HG03060 (cell line): ENCODE data around the gene ANO10.
"Not testable (repeated sequence)": the region's sequence is repeated elsewhere in the genome, so short reads cannot be mapped to it uniquely, and the experiment has no call there.

Experiments used
- ATAC-seq: cut with Tn5 transposase; IDR thresholded peaks from one replicate; pipeline ENCODE4 v1.9.1; 2021; ENCODE audit warnings: low read depth, moderate number of reproducible peaks; ENCODE audit not compliant: unreplicated experiment

The ANO10 gene

DNA sequence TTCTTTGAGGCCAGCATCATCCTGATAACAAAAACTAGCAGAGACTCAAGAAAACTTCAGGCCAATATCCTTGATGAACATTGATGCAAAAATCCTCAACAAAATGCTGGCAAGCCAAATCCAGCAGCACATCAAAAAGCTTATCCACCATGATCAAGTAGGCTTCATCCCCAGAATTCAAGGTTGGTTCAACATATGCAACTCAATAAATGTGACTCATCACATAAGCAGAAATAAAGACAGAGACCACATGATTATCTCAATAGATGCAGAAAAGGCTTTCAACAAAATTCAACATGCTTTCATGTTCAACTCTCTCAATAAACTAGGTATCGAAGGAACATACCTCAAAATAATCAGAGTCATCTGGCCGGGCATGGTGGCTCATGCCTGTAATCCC is 265.8 kb downstream of the ANO10 start:
- not testable (repeated sequence) for ATAC-seq

DNA sequence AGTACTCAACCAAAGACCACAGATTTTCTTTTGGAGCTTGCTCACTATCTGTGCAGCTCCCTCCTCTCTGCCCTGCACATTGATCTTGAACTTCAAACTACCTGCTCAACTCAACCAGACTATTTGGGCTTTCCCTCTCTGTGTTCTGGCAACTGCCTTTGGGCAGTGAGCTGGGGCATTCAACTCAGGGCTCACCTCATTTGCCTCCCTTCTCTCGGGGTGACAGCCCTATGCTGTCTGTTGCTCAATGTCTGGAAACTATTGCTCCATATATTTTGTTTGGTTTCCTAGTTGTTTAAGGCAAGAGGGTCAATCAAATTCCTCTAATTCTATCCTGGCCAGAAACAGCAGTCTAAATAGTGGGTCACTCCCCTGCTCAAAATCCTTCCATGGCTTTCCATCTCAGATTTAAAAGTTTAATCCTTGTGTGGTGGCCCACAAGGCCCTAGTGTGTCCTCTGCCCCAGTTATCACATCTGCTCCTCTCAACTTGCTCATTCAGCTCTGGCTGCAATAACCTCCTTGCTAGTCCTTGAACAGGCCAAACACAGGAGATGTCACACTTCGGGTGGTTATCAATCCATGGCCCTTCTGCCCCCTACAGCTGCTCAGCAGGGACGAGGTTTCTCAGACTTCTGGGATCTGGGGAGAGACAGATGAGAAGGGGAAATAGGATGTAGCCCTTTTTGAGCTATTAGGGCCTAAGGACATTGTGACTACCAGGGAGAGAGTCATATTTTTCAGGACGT is 267.7 kb downstream of the ANO10 start:
- no peak for ATAC-seq

DNA sequence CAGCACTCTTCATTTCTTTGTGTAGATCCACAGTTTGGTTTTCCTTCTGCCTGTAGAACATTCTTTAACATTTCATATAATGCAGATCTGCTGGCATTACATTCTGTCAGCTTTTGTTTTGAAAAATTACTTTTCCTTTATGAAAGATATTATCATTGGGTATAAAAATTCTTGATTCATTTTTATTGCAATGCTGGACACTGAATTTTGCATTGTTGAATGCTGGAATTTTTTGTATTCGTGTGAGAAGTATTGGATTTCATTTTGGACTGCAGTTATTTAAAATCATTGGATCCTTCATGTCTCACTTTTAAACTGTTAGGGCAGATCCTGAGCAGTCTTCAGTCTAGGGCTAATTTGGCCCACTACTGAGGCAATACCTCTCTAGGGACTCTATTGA is 268.4 kb downstream of the ANO10 start:
- ATAC-seq, result no peak

DNA sequence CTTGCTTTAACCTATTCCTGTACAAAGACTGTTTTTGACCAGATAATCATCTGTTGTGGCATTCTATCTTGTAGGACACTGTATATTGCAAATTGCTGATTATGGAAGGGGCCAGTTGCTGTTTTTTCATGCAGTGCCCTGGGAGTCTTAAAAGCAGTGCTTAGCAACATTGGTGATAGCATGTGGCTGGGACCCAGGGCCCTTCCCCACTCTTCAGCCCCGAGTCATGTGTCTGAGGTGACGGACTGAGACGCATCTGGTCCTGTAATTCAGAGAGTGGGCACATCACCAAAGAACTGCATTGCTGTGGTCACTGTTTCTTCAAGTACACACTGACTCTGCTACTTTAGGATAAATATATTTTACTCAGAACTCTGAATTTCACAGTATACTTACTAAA is 272.1 kb downstream of the ANO10 start:
- no peak for ATAC-seq

DNA sequence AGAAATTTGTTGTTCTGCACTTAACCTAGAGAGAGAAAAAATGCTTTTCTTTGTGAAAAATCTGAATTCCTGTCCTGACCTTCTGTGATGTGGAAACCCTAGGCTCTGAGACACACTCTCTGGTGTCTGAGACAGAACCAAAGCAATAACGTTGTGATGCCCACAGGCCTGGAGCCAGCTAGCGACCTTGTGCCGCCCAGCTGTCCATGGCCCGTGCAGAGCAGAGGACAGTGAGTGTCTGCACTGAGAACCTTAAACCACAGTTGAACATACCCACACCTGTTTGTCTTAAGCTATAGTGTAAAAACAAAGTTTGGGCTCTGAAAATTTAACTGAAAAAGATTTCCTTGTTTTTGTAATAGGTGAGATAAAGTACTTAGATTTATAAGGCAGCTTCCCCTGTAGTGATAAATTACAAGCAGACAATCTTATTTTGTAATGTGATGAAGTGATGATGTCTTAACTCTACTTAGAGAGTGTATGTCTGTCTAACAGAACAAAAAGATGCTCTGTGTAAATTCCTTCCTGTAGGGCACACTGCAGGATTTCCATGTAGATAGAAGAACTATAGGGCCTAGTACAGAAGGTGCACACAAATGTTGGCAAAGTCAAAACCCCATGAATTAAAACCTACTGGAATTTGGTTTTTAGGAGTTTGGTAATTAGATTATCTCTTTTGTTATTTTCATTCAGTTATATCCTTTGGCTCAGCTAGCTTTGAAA is 272.8 kb downstream of the ANO10 start:
- ATAC-seq, result no peak

DNA sequence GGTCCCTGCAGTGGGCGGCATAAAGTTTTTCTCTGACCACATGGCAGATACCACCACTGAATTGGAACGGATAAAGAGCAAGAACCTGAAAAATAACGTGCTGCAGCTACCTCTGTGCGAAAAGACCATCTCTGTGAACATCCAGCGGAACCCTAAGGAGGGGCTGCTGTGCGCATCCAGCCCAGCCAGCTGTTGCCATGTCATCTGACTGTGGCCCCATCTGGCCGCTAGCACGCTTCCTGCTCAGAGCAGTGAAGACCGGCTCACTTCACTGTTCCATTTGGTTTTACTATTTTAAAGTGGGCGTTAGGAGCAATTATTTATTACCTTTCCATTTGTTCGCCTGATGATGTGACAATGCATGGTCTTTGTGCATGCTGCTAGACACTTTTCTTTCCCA is 273.5 kb downstream of the ANO10 start:
- ATAC-seq, result no peak

DNA sequence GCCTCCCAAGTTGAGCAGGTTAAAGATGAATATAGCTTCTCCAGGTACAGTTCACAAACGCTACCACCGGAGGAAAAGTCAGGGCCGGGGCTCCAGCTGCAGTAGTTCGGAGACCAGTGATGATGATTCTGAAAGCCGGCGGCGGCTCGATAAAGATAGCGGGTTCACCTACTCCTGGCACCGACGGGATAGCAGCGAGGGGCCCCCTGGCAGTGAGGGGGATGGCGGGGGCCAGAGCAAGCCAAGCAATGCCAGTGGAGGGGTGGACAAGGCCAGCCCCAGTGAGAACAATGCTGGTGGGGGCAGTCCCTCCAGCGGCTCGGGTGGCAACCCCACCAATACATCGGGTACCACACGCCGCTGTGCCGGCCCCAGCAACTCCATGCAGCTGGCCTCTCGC is 274.0 kb downstream of the ANO10 start:
- no peak for ATAC-seq

DNA sequence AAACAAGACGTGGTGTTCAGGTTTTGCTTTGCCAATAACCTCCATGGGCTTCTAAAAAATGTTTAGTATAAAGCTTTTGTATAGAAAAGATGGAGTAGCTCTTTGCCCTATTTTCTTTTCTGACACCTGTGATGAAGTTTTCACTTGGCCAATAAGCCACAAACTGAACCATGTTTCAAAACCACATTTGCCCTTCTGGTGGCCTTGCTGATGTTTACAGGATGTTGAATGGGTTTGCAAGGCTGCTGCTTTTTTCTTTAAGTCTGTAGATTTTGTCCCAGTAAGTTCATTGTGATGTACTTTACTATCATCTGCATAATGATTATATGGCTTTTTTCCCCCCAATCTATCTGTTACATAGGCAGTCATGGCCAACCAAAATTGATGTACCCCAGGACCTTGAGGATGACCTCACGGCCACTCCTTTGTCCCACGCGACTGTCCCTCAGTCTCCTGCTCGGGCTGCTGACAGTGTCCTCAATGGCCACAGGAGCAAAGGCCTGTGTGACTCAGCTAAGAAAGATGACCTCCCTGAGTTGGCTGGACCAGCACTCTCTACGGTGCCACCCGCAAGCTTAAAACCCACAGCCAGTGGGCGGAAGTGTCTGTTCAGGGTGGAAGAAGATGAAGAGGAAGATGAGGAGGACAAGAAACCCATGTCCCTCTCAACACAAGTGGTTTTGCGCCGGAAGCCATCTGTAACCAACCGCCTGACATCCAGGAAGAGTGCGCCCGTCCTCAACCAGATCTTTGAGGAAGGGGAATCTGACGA is 274.6 kb downstream of the ANO10 start:
- ATAC-seq, result no peak

DNA sequence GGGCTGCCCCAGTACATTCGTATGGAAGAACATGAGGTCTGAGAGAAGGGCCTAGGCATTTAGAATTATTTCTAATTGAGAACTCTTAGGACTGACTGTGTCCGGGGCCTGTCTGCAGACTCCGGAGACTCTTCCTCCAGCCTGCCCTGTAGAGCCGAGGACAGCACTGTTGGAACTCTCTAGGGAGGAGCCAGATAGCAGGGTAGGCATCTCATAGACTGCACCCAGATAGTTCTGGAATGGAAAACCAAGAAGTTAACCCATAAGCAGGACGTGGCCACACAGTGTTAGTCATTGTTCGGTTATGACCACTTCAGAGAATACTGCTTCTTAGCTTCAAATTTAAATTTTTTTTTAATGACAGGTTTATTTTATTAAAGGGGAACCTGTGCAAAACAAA is 275.9 kb downstream of the ANO10 start:
- ATAC-seq, result no peak

DNA sequence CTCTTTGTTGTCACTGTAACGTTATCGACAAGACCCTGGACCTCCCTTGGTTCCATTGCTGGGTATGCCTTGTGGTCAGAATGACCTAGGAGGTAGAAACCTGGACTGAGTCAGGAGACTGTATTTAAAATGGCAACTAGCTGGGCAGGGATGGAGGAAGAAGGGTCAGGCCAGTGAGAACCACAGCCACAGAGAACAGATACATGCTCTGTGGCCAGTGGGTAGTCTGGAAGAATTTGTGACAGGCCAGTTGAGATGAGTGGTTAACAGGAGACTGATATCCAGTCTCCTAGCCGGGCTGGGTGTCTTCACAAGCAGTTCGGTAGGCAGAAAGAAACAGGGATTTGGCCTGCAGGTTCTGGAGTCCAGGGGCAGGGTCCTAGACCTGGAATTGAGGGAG is 276.6 kb downstream of the ANO10 start:
- ATAC-seq, result no peak

DNA sequence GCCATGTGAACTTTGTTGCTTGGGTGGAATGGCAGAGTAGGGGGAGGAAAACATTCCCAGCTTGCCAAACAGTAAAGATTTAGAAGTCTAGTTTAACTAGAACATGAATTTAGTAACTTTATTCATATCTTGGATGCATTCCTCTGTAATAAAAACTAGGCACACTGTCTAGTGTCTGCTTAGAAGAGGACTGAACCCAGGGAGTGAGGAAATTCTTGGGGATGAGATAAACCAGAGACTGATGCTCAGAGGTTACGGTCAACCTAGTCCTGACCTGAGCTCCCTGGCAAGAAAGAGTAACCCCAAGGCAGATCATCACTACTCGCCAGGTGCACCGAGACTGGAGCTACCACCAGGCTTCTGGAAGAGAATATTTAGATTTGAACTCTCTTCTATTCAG is 277.3 kb downstream of the ANO10 start:
- ATAC-seq, result no peak

DNA sequence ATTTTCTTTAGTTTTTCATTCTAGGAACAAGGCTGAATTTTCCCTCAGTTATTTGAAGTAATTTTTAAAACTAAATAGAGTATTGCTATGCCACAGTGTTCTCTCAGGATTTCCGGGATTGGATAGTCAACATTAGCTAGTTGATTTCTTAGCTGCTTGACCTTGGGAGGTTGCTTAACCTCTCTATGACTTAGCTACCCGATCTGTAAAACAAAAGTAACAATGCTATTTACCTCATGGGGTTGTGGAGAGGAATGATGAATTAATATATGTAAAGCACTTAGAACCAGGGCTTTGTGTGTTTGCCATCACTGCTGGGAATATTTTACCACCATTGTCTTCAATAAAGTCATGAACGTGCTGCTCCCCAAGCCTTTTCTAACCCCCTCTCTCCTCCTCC is 278.0 kb downstream of the ANO10 start:
- no peak for ATAC-seq

DNA sequence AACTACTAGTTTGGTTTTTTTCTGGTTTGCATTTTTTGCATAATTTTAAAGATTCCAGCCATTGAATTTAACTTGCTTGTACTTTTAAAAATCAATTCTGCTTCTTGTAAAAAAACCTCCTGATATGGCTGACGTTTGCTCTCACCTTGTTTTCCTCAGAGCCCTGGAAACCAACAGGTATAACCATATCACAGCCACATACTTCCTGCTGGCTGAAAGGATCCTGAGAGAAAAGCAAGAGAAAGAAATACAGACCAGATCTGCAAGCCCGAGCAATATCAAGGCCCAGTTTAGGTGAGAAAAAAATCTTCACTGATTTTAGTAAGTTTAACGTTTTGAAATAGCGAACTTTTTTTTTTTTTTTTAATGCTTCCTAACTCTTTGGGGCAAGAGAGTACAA is 278.6 kb downstream of the ANO10 start:
- no peak for ATAC-seq

DNA sequence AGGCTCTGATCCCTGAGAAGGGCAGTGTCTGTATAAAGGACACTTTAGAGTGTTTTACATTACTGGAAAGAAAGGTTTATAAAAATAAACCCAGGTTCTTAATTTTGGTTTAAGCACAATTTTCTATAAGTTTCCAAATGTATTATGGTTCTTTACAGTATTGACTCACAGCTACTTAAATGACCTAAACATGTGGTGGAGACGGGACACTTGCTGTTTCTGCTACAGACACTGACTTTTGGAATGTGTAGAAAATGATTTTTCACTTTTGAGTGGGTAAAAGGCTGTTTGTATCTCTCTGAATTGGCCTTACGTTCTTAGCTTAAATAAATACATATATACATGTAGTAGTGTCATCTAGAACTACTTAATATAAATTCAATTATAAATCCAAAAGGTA is 280.0 kb downstream of the ANO10 start:
- ATAC-seq, result no peak

DNA sequence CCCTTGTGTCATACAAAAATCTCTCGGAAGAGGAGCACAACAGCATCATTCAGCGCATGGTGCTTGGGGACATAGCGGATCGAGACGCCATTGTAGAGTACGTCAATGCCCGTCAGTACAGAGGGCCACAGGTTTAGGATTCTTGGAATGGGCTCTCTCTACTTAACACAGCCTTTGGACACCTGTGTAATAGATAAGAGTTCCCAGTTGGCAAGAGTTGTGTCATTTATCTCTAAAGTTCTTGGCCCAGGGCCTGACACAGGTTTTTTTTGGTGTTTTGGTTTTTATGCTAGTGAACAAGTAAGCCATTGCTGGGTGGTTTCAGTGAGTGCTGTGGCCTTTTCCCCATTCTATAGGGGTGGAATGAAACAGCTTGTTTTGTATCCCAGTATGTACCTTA is 281.4 kb downstream of the ANO10 start:
- ATAC-seq, result no peak

DNA sequence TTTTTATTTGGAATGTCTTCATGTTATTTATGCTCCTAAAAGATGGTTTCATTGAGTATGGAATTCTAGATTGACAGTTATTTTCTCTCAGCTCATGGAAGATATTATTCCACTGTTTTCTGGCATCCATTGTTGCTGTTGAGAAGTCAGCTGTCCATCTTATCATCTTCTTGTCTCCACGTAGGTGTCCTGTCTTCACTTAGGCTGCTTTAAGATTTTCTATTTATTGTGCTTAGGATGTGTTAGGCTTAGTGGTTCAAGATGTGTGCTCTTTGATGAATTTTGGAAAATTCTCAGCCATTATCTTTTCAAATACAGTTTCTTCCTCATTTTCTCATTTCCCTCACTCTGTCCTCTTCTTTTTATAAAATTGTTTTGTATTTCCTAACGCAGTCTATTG is 283.5 kb downstream of the ANO10 start:
- ATAC-seq, result no peak

DNA sequence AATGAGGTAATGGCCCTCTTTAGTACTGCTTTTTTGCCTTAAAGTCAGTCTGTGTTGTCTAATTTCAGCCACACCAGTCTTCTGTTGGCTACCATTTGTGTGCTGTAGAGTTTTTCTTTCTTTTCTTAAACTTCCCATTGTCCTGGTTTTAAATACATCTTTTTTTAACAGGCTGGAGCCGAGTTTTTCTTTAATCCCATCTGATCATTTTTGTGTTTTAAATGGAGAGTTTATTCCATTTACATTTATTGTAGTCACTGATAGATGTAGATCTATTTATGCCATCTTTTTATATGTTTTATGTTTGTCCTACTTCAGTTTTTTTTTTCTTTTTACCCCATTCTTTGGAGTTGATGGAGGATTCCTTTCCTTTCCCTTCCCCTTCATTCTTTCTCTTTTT is 286.0 kb downstream of the ANO10 start:
- ATAC-seq, result no peak

DNA sequence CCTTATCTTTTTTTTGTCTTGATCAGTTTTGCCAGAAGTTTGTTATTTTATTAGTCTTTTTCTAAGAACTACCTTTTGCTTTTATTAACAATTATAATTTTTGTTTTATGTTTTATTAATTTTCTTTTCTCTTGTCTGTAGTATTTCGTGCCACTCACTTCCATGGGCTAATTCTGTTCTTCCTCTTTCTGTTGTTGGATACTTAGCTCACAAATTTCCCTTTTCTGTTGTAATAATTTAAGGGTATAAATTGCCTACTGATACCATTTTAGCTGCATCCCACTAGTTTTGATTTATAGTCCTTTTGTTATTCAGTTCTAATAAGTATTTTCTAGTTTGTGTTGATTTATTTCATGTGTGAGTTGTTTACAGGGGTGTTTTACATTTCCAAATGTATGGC is 286.8 kb downstream of the ANO10 start:
- no peak for ATAC-seq

DNA sequence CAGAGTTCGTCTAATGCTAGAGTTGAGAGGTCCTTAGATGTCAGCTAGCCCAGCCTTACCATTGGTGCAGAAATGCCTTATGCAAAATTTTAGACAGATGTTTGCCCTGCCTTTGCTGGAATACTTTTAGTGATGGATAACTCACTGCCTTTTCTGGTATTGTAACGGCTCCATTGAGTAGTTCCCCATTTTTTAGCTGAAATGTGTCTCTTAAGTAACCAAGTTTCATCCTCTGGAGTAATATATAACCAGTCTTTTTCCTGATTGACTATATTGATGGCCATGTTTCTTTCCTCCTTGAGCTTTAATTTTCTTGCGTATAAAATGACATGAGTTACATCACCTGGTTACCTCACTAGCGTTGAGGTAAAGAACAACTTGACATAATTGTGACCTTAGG is 290.4 kb downstream of the ANO10 start:
- ATAC-seq, result no peak

DNA sequence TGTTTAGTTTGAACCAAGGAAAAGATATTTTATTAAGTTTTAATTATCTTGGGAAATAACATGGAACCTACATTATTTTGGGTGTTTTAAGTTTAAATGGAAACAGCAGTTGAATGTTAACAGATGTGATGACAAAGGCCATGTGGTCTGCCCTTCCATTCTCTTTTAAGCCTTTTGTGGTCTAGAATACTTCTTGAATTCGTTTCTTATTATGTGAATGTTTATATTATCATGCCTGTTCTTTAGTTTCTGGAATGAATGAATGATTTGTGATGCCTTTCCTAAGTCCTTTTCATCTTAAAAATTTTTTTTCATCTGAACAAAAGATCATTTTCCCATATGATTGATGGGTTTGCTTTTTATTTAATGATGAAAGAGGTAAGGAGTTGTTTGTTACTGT is 290.8 kb downstream of the ANO10 start:
- no peak for ATAC-seq

DNA sequence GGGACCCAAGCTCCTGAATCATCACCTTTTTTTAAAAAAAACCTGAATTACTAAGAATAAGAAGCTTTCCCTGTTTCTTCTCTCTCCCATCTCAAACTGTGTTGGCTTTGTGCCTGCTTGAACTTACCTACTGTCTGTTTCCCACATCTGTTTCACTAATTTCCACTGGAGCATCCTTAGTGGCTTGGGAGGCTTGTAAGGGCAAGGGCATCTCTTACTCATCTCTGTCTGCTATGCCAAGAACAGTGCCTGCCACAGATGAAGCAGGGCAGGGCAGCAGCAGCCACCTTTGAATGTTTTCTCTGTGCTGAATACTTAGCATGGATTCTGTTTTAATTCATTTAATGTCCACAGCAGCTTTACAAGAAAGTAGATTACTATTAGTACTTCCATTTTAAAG is 293.2 kb downstream of the ANO10 start:
- no peak for ATAC-seq

DNA sequence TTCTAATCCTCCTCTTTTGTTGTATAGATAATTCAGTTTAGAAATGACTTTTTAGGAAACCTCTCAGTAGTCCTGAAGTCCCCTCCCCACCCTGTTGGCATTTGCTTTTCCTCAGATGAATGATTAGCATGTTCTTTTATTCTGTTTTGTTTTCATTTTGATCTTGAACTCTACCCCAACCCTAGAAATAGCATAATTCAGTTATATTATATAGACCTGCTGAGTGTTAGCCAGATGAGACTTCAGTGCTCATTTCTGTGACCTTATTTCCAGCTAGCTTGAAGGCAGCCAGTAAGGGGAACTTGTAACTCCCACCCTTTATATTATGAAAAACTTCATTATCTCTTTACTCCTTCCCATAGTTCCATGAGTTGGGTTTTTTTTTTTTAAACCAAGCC is 294.2 kb downstream of the ANO10 start:
- ATAC-seq, result no peak
